Activated CD4-positive, alpha-beta T cell treated with anti-CD3 and anti-CD28 coated beads, Interleukin-10, Interleukin-2, amounts not matched to agents 100 ng/mL and 50 ng/mL, durations not matched to agents 16 hours and 8 hours (primary cell): ENCODE results near the gene MRM3.
"Not testable (repeated sequence)": the region's sequence is repeated elsewhere in the genome, so short reads cannot be mapped to it uniquely, and the experiment has no call there.

Source experiments
- DNase-seq: peaks from one replicate; pipeline ENCODE4 v3.0.0-alpha.2; 2020

The MRM3 gene

GRCh38 chr17:797236-797840 lies 15.2 kb downstream of the MRM3 start:
- no peak for DNase-seq

DNA sequence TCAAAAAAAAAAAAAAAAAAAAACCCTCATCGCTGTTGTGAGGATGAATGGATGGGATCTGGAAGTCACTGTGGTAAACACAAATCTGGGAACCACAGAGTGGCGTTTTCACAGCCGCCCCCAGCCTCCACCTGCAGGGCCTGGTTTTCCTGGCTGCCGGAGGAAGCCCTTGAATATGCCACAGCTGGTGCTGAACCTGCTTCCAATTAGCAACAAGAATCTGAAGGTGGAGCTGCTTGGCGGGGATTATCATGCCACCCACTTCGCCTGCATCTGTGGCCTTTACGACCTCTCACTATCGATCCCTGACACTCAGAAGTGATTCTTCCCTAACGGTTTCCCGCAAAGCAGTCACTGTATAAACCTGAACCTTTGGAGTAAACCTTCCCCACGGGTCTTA lies 16.1 kb downstream of the MRM3 start:
- DNase-seq, result no peak

DNA sequence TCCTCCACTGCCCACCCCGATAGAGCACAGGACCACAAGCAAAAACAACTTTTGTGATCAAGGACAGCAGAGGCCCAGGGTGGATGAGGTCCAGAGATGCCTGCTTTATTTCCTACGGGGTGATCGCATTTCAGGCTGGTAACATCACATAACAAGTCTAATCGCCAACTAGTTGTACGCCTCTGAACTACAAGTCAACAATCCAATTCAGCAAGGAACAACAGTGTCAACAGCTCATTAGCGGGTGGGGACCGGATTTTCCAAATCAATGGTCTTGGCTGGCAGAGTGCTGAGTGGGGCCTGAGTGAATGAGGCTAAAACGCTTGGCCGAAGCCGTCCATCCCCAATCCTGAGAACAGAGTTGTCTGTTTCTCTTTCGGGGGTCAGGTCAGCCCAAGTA lies 17.1 kb downstream of the MRM3 start:
- DNase-seq, result no peak

DNA sequence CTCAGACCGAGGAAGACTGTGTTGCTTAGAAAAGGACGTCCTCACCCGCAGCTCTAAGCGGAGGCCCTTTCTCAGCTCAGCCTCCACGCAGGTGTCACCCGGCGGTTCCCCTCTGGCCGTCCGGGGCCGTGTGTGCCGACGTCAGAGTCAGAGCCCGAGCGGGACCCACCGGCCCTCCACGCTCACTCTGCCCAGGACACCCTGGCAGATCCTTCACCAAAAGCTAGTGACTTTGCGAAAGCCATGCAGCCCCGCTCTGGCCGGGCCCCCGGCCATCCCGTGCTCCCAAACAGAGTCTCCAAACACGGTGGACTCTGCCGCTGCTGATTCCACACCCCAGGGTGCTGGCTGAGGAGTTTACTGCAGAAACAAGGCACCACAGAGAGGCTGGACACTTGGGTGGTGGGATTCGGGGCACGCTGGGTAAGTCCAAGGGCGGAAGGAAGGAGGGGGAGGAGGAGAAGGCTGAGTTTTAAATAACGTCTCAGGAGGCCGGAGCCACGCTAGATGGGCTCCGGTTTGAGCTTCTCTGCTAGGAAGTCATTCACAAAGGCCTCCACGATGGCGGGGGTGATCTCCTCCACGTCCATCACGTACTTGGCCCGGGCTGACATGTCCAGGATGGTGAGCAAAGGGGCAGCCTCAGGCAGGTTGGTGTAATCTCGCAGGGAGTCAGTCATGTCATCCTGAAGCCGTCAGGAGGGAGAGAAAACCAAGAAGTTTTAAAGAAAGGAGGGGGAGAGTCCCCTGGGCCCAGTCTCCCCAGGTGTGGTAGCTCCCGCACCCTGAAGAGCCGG lies 18.5 kb downstream of the MRM3 start:
- DNase-seq, result no peak

DNA sequence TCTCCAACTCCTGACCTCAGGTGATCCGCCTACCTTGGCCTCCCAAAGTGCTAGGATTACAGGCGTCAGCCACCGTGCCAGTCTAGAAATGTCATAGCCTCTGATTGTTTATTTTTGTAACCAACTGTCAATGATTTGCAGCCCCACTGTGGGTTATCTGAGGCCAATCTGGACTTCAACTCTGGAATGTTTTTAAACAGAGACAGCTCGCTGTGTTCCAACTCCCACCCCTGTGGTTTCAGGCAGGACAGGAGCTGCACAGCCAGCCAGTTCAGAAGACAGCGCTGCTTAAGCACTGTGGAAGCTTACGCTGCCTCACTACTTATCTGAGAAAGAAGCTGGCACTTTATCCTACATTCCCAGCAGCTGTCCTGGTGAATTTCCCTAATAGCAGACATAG lies 19.5 kb downstream of the MRM3 start:
- no peak for DNase-seq

DNA sequence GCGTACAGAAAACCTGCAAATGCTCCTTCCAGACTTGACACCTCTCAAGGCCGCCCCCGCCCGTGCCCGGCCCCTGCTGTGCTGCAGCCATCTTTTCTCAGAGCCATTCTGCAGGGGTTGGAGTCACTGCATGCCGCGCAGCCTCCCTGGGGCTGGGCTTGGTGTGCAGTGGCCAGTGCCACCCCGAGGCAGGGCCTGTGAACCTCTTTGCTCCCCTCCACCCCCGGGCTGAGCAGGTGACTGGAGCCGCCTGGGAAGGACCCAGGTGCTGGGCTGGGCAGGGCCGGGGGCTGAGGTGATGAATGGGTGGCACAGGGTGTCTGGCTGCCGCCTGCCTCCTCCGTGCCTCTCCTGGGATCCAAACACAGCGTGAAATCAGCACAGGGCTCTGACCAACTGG lies 20.3 kb downstream of the MRM3 start:
- no peak for DNase-seq

- no peak for DNase-seq
Observed at GRCh38 chr17:802901-803881, 21.0 kb downstream of the MRM3 start.

DNA sequence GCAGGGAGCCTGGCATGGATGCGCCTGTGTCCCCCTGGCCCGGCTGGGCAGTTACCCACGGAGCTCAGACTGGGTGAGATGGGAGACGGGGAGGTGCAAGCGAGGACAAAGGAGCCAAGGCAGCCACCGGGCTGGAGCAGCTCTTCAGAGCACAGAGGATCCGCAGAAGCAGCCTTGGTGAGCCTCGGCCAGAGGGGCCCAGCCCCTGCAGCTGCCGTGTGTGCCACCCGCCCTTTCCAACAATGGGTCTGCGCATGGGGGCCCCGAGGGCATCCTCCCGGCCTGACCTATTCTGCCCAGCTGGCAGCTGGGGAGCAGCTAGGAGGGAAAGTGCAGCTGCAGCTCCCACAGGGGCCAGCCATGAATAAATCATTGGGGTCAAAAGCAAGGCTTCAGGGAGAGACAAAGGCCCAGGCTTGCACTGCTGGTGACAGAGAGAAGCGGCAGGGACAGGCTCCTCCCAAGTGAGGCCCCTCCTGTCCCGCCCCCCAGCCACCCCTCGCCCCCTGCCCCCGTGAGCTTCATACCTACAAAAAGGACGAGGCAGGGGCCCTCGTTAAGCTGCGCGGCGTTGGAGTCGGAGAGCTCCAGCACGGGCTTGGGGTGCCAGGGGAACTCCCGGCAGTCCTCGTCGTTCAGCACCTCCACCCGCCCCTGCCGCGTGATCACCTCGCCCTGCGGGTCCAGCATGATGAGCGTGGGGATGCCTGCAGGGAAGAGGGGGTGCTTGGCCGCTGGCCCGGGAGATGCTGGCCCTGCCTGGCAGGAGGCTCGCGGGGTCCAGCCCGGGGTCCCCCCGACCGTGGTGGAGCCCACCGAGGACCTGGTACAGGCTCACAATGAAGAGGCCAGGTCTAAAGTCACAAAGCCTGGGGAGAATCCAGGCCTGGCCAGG lies 22.6 kb downstream of the MRM3 start:
- no peak for DNase-seq

DNA sequence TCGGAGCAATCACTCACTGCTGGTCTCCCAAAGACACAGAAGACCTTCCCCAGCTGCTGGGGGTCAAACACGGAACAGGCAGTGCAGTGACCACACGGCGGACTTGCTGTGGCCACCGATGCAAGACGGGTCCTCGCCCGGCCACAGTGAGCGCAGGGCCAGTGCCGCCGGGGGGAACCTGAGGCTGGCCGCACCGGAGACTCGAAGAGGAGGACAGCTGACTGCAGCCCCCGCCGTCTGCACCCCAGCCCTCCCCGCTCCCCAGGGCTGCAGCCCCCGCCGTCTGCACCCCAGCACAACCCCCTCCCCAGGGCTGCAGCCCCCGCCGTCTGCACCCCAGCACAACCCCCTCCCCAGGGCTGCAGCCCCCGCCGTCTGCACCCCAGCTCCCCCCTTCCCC lies 23.7 kb downstream of the MRM3 start:
- not testable (repeated sequence) for DNase-seq

GRCh38 chr17:806346-806745 lies 24.2 kb downstream of the MRM3 start:
- no peak for DNase-seq

GRCh38 chr17:806781-807522 lies 24.8 kb downstream of the MRM3 start:
- DNase-seq, result no peak

DNA sequence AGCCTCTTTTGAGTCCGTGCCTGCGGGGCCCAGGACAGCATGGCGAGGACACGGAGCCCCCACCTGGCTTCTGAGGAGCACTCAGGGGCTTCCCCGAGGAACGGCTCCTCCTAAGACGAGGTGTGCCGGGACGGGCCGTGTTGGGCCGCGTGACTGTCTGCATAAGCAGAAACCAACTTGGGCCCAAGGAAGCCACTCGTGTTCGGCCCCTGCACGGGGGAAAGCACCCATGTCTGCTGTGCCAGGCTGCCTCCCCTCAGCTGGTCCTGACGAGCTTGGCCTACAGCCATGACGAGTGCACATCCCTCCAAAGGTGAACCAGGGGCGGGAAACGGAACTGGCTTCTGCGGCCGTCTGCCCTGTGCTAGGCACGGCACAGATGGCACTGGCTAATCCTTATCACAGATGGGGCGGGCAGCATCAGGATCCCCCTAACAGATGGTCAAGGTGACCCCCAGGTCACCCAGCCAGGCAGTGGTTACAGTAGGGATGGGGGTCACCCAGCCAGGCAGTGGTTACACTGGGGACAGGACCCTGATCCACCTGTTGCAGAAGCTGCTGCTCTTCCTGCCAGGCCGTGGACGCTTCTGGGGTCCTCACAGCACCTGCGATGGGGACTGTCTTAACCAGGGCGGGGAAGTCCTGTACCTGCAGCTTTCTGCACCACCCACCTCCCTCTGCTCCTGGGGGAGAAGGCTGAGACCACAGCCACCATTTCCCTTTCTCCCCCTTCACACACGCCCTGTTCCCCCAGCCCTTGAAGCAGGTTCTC lies 25.6 kb downstream of the MRM3 start:
- DNase-seq, result no peak

DNA sequence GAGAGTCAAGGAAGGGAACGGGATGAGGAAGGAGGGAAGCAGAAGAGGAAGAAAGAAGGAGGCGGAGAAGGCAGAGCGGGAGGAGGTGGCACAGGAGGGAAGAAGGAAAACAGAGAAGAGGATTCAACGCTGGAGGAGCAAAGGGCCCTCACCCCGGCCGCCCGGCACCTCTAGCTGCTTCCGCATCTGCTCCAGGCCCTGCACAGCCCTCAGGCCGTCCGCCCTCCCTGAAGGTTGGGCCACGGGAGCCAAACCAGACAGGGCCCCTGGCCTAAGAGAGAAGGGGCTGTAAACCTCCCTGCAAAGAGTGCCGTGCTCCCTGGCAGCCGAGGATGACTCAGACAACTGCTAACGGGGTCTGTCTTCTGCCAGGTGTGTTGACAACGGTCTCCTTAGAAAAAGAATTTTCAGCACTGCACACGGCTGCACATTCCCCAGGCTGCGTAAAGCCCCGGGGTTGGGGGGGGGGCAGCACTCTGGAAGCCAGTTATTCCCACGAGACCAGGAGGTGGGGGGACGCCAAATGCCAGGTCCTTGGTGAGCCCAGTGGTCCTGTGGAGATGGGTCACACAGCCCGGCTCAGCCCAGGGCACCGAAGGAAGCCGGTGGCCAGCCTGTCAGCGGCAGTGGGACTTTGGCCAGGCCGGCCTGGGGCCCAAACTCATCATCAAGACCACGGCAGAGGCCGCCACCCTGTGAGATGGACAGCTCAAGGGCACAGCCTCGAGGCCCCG lies 29.1 kb downstream of the MRM3 start:
- no peak for DNase-seq

DNA sequence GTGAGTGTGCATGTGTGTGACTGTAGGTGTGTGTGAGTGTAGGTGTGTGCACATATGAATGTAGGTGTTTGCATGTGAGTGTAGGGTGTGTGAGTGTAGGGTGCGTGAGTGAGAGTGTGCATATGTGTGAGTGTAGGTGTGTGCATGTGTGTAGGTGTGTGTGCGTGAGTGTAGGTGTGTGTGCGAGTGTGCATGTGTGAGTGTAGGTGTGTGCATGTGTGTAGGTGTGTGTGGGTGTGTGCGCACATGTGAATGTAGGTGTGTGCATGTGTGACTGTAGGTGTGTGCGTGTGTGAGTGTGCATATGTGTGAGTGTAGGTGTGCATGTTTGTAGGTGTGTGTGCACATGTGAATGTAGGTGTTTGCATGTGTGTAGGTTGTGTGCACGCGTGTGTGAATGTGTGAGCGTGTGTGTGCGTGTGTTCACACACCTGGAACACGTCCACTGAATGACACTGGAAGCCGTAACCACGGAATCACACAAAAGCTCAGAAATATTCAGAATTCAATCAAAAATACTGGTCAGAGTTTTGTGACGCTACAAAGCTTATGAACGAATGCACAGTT lies 30.6 kb downstream of the MRM3 start:
- no peak for DNase-seq

DNA sequence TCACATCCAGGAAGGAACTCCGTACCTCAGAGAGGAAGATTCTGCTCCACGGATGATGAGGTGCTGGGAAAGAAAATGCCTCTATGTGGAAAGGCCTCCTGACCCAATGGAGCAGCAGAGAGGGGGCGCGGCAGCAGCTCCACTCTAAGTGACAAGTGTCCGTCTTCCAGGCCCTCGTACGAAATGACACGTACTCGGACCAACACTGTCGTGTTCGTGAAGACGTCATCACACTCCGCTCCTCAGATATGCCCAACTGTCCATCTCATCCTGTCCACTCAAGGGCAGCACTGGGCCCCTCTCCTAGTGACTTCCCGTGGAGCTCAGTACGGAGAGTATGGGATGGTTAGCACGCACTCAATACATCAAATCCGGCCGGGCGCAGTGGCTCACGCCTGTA lies 32.2 kb downstream of the MRM3 start:
- DNase-seq, result no peak

DNA sequence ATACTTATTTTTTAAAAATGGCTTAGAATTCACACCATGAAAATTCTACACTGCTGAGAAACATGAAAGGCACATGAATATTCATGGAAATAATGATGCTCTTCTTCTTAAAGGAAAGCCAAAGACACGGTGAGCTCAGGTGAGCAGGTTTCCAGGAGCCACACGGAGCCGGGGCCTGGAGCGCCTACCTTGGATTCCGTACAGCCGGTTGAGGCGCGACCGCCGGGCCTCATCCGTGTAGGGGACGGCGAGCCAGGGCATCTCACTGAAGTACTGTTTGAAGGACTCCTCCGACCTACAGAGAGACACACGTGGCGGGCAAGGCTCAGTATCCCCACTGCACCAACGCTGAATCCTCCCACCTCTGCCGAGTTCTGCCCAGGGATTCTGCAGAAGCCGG lies 37.1 kb downstream of the MRM3 start:
- no peak for DNase-seq

DNA sequence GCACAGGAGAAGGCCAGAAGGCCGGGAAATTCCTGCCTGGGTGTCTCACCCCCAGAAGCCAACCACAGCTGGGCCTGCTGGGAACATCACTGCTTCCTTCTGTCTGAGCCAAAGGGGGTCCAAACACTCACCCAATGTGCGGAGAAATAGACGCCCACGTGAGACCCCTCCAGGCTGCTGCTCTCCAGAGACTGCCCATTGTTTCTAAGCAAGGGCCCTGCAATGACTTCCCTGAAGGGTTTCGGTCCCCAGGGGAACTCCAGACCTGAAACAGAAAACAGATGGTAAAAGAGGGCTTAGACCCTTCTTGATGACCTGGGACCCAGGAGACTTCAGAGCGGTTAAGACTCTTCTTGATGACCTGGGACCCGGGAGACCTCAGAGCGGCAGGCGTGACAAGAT lies 41.3 kb downstream of the MRM3 start:
- DNase-seq, result no peak

DNA sequence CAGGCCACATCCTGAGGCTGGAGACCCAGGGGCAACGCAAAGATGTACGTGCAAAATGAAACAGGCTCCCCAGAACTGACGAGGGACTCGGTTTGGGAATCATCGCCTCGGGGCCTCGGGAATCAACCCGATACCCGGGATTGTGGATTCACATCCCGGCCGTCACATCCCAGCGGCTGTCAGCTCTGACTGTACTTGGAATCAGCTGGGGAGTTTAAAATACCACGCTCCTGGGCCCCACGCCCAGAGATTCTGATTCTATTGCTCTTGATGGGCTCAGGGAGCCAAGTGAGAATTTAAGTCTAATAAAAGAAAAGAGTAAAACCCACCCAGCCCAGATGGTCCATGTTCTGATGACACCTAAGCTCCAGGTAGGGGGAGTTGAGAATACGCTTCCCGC lies 42.2 kb downstream of the MRM3 start:
- no peak for DNase-seq

DNA sequence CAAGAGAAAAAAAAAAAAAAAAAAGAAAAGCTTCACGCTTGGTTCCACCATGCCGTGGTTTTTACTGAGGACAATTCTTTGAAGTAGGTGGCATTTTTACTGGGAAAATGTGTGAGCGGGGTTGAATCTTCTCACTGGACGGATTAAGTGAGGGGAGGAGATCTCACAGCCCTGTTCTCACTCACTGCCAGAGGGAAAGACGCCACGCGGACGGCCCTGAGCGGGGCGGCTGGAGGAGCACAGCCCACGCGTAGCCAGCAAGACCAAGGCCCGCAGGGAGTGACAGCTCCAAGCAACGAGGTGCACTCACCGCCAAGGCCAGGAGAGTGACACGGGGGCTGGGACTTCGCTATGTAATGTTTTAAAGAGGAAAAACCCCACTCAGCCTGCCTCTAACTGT lies 43.1 kb downstream of the MRM3 start:
- no peak for DNase-seq

GRCh38 chr17:826778-827177 lies 44.6 kb downstream of the MRM3 start:
- no peak for DNase-seq
